ENCODE data around the gene MAGEA12.
"Not testable (repeated sequence)": the region's sequence is repeated elsewhere in the genome, so short reads cannot be mapped to it uniquely, and the experiment has no call there.

Gene MAGEA12

DNA sequence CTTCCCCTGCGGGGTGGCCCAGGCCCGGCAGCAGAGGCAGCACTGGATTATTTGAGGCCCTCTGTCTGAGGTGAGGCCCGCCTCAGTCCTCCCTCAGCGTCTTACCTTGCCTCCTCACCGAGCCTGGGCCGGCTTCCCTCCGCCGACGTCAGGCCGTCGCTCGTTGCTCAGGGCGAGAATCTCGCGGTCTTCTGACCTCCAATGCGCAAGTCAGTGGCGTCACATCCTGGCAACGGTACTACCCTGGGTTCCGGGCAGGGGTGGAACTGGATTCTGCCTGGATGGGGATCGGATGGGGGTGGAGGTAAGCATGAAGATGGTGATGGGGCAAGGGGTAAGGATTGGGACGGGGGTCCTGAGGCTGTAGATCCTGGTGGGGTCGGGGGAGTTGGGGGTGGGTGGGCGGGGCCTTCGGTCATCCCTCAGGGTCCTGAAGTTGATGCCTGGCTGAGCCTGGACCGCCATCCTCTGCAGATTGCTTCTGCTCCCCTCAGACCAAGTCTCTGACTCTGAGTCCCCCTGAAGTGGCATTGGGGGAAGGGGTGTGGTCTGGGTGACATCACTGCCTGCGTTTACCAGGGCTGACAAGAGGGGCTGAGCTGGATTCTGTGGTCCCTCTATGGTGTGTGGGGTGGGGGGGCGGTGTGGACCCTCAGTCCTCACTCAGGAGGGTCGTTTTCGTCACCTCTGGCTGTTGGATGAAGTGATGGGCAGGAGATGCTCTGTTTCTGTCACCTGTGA is 36.2 kb downstream of the MAGEA12 start, which contains the start of gene MAGEA6:
MAGEA6 (minus strand) TSS at position 141 of the 741 bp plus-strand sequence. CDS start 2,039 bp downstream, outside the sequence.
- DNase-seq = not testable (repeated sequence)

DNA sequence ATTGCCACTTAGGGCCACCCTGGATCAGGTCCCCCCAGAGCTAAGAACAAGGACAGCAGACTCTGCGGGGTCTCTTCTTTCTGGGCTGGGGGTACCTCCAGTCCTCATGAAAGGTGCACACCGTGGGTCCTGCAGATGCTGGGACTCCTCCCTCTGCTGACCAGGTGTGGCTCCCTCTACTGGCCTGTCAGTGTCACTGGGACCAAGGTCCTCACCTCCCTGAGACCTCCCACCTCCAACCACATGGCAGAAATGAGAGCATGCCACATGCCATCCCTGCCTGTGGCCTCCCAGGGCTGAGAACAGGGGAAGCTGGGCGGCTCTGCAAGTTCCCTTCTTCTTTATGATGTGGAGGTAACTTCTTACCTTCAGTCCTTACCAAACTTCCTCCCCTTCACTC is 53.5 kb downstream of the MAGEA12 start:
- DNase-seq = not testable (repeated sequence)
